ENCODE data around the gene CAPN8.

GRCh38 chr1:223543560-223543959 is 121.9 kb downstream of the CAPN8 start:
- TF ChIP-seq TAF1 (IDR thresholded peaks at IDR 0.05; ENCODE audit: borderline replicate concordance, low read depth, low read length) (no peak), POLR2A (IDR thresholded peaks at IDR 0.05; ENCODE audit: low read depth, low read length) (no peak)
